ENCODE measurements around the gene KRT4. TPM values are rescaled to one million over a fixed set of nuclear protein-coding genes. Genes with fewer than 3 reads are reported as not detected.

KRT4 gene
- total RNA-seq, 2 experiments from 2014 or later, result not detected

- ChIA-PET CTCF (interaction anchor here (1.5 kb wide), 1 partner anchor 33 kb away, joined by 3 read pairs; no protein-coding TSS in a partner anchor), POLR2A (no interaction called here)
- Mint-ChIP-seq H3K4me3 (no peak overlapping the region), H3K36me3 (ENCODE audit: low read depth) (no peaks in the 10 kb centered on the region), H3K4me1 (peaks cover 1% of the 10 kb centered on the region), H3K27ac (no peak overlapping the region), H3K9me3 (no peaks in the 10 kb centered on the region), H3K27me3 (no peaks in the 10 kb centered on the region)
- DNase-seq, result no peak
Measured at GRCh38 chr12:52846356-52846970, 32.5 kb upstream of the KRT4 start.

GRCh38 chr12:52845946-52846345 lies 32.0 kb upstream of the KRT4 start:
- Mint-ChIP-seq H3K4me3 (no peak overlapping the region), H3K27ac (no peak overlapping the region), H3K36me3 (ENCODE audit: low read depth) (no peaks in the 10 kb centered on the region), H3K9me3 (no peaks in the 10 kb centered on the region), H3K27me3 (no peaks in the 10 kb centered on the region), H3K4me1 (peaks cover 1% of the 10 kb centered on the region)
- DNase-seq, result no peak
- POLR2A ChIA-PET, result no interaction called here
- CTCF ChIA-PET, result interaction anchor here (1.5 kb wide), 1 partner anchor 34 kb away, joined by 3 read pairs; no protein-coding TSS in a partner anchor

GRCh38 chr12:52844386-52844785 lies 30.5 kb upstream of the KRT4 start:
- DNase-seq, result no peak
- POLR2A ChIA-PET, result no interaction called here
- Mint-ChIP-seq H3K27me3 (no peaks in the 10 kb centered on the region), H3K36me3 (ENCODE audit: low read depth) (no peaks in the 10 kb centered on the region), H3K9me3 (no peaks in the 10 kb centered on the region), H3K4me1 (peaks cover 1% of the 10 kb centered on the region), H3K27ac (no peak overlapping the region), H3K4me3 (no peak overlapping the region)
- CTCF ChIA-PET, result no interaction called here

- H3K36me3 Mint-ChIP-seq (ENCODE audit: low read depth), result no peaks in the 10 kb centered on the region
- H3K4me3 Mint-ChIP-seq, result no peak overlapping the region
- no peak overlapping the region for H3K27ac Mint-ChIP-seq
- POLR2A ChIA-PET, result no interaction called here
- peaks cover 24% of the 10 kb centered on the region for H3K4me1 Mint-ChIP-seq
- H3K27me3 Mint-ChIP-seq, result no peaks in the 10 kb centered on the region
- CTCF ChIA-PET, result interaction anchor here (1.1 kb wide), 1 partner anchor 23 kb away, joined by 3 read pairs; no protein-coding TSS in a partner anchor
- no peaks in the 10 kb centered on the region for H3K9me3 Mint-ChIP-seq
- no peak for DNase-seq
Measured at GRCh38 chr12:52839436-52840105, 25.7 kb upstream of the KRT4 start.

GRCh38 chr12:52838609-52839435 lies 24.9 kb upstream of the KRT4 start:
- Mint-ChIP-seq H3K4me3 (no peak overlapping the region), H3K36me3 (ENCODE audit: low read depth) (no peaks in the 10 kb centered on the region), H3K27ac (no peak overlapping the region), H3K9me3 (no peaks in the 10 kb centered on the region), H3K4me1 (peaks cover 24% of the 10 kb centered on the region), H3K27me3 (no peaks in the 10 kb centered on the region)
- no peak for DNase-seq
- CTCF ChIA-PET, result interaction anchor here (0.7 to 1.1 kb wide), 2 partner anchors 15 to 22 kb away, joined by 3 read pairs; no protein-coding TSS in a partner anchor
- POLR2A ChIA-PET, result no interaction called here

GRCh38 chr12:52837781-52838608 lies 24.1 kb upstream of the KRT4 start:
- Mint-ChIP-seq H3K4me3 (no peak overlapping the region), H3K9me3 (no peaks in the 10 kb centered on the region), H3K4me1 (peaks cover 24% of the 10 kb centered on the region)

GRCh38 chr12:52837413-52837741 lies 23.5 kb upstream of the KRT4 start:
- H3K27ac Mint-ChIP-seq, result no peak overlapping the region
- no peak overlapping the region for H3K4me3 Mint-ChIP-seq
- H3K4me1 Mint-ChIP-seq, result peaks cover 22% of the 10 kb centered on the region
- ChIA-PET POLR2A (no interaction called here), CTCF (no interaction called here)
- H3K9me3 Mint-ChIP-seq, result no peaks in the 10 kb centered on the region
- no peak for DNase-seq
- H3K27me3 Mint-ChIP-seq, result no peaks in the 10 kb centered on the region
- H3K36me3 Mint-ChIP-seq (ENCODE audit: low read depth), result no peaks in the 10 kb centered on the region

More at GRCh38 chr12:52837781-52838608, 24.1 kb upstream of the KRT4 start:
- no peaks in the 10 kb centered on the region for H3K36me3 Mint-ChIP-seq (ENCODE audit: low read depth)
- H3K27ac Mint-ChIP-seq, result no peak overlapping the region
- DNase-seq, result no peak
- POLR2A ChIA-PET, result no interaction called here
- CTCF ChIA-PET, result interaction anchor here (0.7 kb wide), 1 partner anchor 14 kb away, joined by 3 read pairs; no protein-coding TSS in a partner anchor
- H3K27me3 Mint-ChIP-seq, result no peaks in the 10 kb centered on the region

- DNase-seq, result no peak
- CTCF ChIA-PET, result no interaction called here
- peak overlapping the region; percentile 9 for H3K27ac Mint-ChIP-seq
Measured at GRCh38 chr12:52836491-52837412, 22.8 kb upstream of the KRT4 start.

GRCh38 chr12:52836042-52836466 lies 22.1 kb upstream of the KRT4 start:
- POLR2A ChIA-PET, result no interaction called here
- H3K27ac Mint-ChIP-seq, result peak overlapping the region; percentile 9
- no peaks in the 10 kb centered on the region for H3K36me3 Mint-ChIP-seq (ENCODE audit: low read depth)

More at GRCh38 chr12:52836491-52837412, 22.8 kb upstream of the KRT4 start:
- POLR2A ChIA-PET, result no interaction called here
- Mint-ChIP-seq H3K4me3 (no peak overlapping the region), H3K27me3 (no peaks in the 10 kb centered on the region), H3K4me1 (peaks cover 22% of the 10 kb centered on the region), H3K9me3 (no peaks in the 10 kb centered on the region), H3K36me3 (ENCODE audit: low read depth) (no peaks in the 10 kb centered on the region)

GRCh38 chr12:52835271-52836041 lies 21.5 kb upstream of the KRT4 start:
- H3K36me3 Mint-ChIP-seq (ENCODE audit: low read depth), result no peaks in the 10 kb centered on the region
- no peak overlapping the region for H3K4me3 Mint-ChIP-seq
- peaks cover 22% of the 10 kb centered on the region for H3K4me1 Mint-ChIP-seq
- H3K27ac Mint-ChIP-seq, result no peak overlapping the region
- ChIA-PET CTCF (interaction anchor here (1.0 to 1.1 kb wide), 2 partner anchors 44 to 524 kb away, joined by 3 to 4 read pairs; no protein-coding TSS in a partner anchor), POLR2A (no interaction called here)
- no peaks in the 10 kb centered on the region for H3K9me3 Mint-ChIP-seq
- DNase-seq, result no peak
- H3K27me3 Mint-ChIP-seq, result no peaks in the 10 kb centered on the region

More at GRCh38 chr12:52836042-52836466, 22.1 kb upstream of the KRT4 start:
- no peak for DNase-seq
- CTCF ChIA-PET, result interaction anchor here (1.0 to 1.1 kb wide), 2 partner anchors 44 to 524 kb away, joined by 3 to 4 read pairs; no protein-coding TSS in a partner anchor
- Mint-ChIP-seq H3K9me3 (no peaks in the 10 kb centered on the region), H3K4me3 (no peak overlapping the region), H3K4me1 (peaks cover 22% of the 10 kb centered on the region), H3K27me3 (no peaks in the 10 kb centered on the region)

GRCh38 chr12:52834727-52835001 lies 20.7 kb upstream of the KRT4 start:
- DNase-seq, result no peak
- CTCF ChIA-PET, result no interaction called here
- Mint-ChIP-seq H3K4me3 (no peak overlapping the region), H3K4me1 (peaks cover 22% of the 10 kb centered on the region), H3K36me3 (ENCODE audit: low read depth) (no peaks in the 10 kb centered on the region), H3K27ac (no peak overlapping the region), H3K27me3 (no peaks in the 10 kb centered on the region), H3K9me3 (no peaks in the 10 kb centered on the region)
- POLR2A ChIA-PET, result no interaction called here

Measured in activated CD4-positive, alpha-beta T cell treated with anti-CD3 and anti-CD28 coated beads, Interleukin-2, amount 10 ng/mL, durations not matched to agents 7 days and 5 days (primary cell).